ENCODE results near the gene PTOV1. TPM values are rescaled to one million over a fixed set of nuclear protein-coding genes. Genes with fewer than 3 reads are reported as not detected.
"Not testable (repeated sequence)": the region's sequence is repeated elsewhere in the genome, so short reads cannot be mapped to it uniquely, and the experiment has no call there.

The PTOV1 gene
- total RNA-seq, 1 donor from 2014 or later: 231 TPM

GRCh38 chr19:49816590-49816989 lies 34.4 kb upstream of the PTOV1 start:
- Mint-ChIP-seq H3K27ac (ENCODE audit: unreplicated experiment) (peak overlapping the region; percentile 82), H3K36me3 (ENCODE audit: low read depth, unreplicated experiment) (peaks cover 9% of the 10 kb centered on the region), H3K4me1 (ENCODE audit: unreplicated experiment) (peaks cover 34% of the 10 kb centered on the region), H3K27me3 (ENCODE audit: unreplicated experiment) (peaks cover 30% of the 10 kb centered on the region), H3K4me3 (ENCODE audit: unreplicated experiment) (no peak overlapping the region), H3K9me3 (ENCODE audit: unreplicated experiment) (no peaks in the 10 kb centered on the region)
- DNase-seq (ENCODE audit: low spot score): no peak
- TF ChIP-seq CTCF (IDR thresholded peaks at IDR 0.05; ENCODE audit: unreplicated experiment): no peak

DNA sequence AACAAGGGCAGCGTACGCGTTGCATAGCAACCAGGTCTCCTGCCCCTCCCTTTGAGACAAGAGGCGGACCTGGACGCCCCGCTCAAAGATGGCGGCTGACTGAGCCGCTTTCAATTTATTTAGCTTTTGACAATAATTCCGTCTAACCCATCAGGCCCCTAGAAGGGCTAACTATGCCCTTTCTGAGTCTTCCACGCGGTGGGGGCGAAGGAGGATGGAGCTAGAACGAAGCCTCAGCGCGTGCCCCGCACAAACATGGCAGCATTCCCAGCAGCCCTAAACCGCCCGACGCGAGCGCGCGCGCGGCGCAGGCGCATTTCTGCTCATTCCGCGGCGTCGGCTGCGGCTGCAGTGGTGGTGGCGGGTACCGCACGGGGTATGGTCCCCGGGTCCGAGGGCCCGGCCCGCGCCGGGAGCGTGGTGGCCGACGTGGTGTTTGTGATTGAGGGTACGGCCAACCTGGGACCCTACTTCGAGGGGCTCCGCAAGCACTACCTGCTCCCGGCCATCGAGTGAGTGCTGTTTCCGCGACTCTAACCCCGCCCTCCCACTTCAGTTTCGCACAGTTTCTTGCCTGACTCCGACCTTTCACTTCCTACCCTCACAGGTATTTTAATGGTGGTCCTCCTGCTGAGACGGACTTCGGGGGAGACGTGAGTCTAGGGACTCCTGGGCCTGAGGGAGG lies 32.9 kb upstream of the PTOV1 start, which contains the start of gene MED25:
Gene MED25, plus strand, starts transcription at position 326 of the 685 bp plus-strand sequence. Its CDS starts 53 bp downstream, at position 379.
- H3K4me3 Mint-ChIP-seq (ENCODE audit: unreplicated experiment): peak within 1 kb of the TSS; percentile 98
- peak within 1 kb of the TSS; percentile 100 for H3K27ac Mint-ChIP-seq (ENCODE audit: unreplicated experiment)
- H3K9me3 Mint-ChIP-seq (ENCODE audit: unreplicated experiment): no peaks in the 10 kb centered on the region
- TF ChIP-seq CTCF (IDR thresholded peaks at IDR 0.05; ENCODE audit: unreplicated experiment): no peak
- H3K36me3 Mint-ChIP-seq (ENCODE audit: low read depth, unreplicated experiment): peaks cover 12% of the 10 kb centered on the region
- peak; percentile 88 for DNase-seq (ENCODE audit: low spot score)
- peaks cover 22% of the 10 kb centered on the region for H3K4me1 Mint-ChIP-seq (ENCODE audit: unreplicated experiment)
- peaks cover 20% of the 10 kb centered on the region for H3K27me3 Mint-ChIP-seq (ENCODE audit: unreplicated experiment)

GRCh38 chr19:49818649-49819370 lies 32.1 kb upstream of the PTOV1 start:
- peaks cover 17% of the 10 kb centered on the region for H3K36me3 Mint-ChIP-seq (ENCODE audit: low read depth, unreplicated experiment)
- H3K27me3 Mint-ChIP-seq (ENCODE audit: unreplicated experiment): peaks cover 20% of the 10 kb centered on the region
- no peak for TF ChIP-seq CTCF (IDR thresholded peaks at IDR 0.05; ENCODE audit: unreplicated experiment)

DNA sequence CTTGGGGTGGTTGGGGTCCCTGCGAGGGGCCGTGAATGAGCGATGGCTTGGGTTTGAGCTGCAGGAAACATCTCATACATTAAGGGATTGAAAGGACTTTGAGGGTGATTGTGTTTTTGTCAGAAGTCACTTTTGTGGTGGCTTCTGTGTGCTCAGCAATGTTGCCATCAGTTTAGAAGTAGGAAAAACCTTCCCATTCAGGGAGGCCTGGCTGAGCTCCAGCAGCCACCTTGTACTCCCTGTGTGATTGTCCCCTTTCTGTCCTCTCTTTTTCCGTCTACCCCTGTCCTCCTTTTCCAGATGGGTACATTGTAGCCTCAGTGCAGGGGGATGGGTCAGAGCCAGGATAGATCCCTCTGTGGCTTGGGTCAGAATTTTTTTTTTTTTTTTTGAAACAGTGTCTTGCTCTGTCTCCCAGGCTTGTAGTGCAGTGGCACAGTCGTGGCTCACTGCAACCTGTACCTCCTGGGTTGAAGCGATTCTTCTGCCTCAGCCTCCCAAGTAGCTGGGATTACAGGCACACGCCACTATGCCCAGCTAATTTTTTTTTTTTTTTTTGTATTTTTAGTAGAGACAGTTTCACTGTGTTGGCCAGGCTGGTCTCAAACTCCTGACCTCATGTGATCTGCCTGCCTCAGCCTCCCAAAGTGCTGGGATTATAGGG lies 31.4 kb upstream of the PTOV1 start:
- Mint-ChIP-seq H3K27me3 (ENCODE audit: unreplicated experiment) (peaks cover 20% of the 10 kb centered on the region), H3K36me3 (ENCODE audit: low read depth, unreplicated experiment) (peaks cover 20% of the 10 kb centered on the region), H3K4me3 (ENCODE audit: unreplicated experiment) (peak overlapping the region; percentile 98), H3K4me1 (ENCODE audit: unreplicated experiment) (peaks cover 18% of the 10 kb centered on the region), H3K27ac (ENCODE audit: unreplicated experiment) (peak overlapping the region; percentile 100)
- not testable (repeated sequence) for DNase-seq (ENCODE audit: low spot score); H3K9me3 Mint-ChIP-seq (ENCODE audit: unreplicated experiment)

More at GRCh38 chr19:49818649-49819370, 32.1 kb upstream of the PTOV1 start:
- DNase-seq (ENCODE audit: low spot score): peak; percentile 51
- H3K4me3 Mint-ChIP-seq (ENCODE audit: unreplicated experiment): peak overlapping the region; percentile 98
- peaks cover 21% of the 10 kb centered on the region for H3K4me1 Mint-ChIP-seq (ENCODE audit: unreplicated experiment)
- H3K27ac Mint-ChIP-seq (ENCODE audit: unreplicated experiment): peak overlapping the region; percentile 100
- H3K9me3 Mint-ChIP-seq (ENCODE audit: unreplicated experiment): no peaks in the 10 kb centered on the region

GRCh38 chr19:49820125-49820524 lies 30.8 kb upstream of the PTOV1 start:
- H3K4me3 Mint-ChIP-seq (ENCODE audit: unreplicated experiment): peak overlapping the region; percentile 63
- peaks cover 21% of the 10 kb centered on the region for H3K36me3 Mint-ChIP-seq (ENCODE audit: low read depth, unreplicated experiment)
- H3K27me3 Mint-ChIP-seq (ENCODE audit: unreplicated experiment): peaks cover 20% of the 10 kb centered on the region
- H3K27ac Mint-ChIP-seq (ENCODE audit: unreplicated experiment): peak overlapping the region; percentile 67
- peaks cover 17% of the 10 kb centered on the region for H3K4me1 Mint-ChIP-seq (ENCODE audit: unreplicated experiment)
- no peaks in the 10 kb centered on the region for H3K9me3 Mint-ChIP-seq (ENCODE audit: unreplicated experiment)
- no peak for DNase-seq (ENCODE audit: low spot score)
- TF ChIP-seq CTCF (IDR thresholded peaks at IDR 0.05; ENCODE audit: unreplicated experiment): no peak

Measured in endothelial cell (in vitro differentiated cells).